Neural cell (in vitro differentiated cells): ENCODE results near the gene HEXD.

Experiments used
- CTCF ChIP-seq: fragments of 450-650 bp; IDR thresholded peaks from 2 replicates; pipeline ENCODE4 v1.5.1; 2014; ENCODE audit warnings: antibody characterized with exemption, mild to moderate bottlenecking, moderate library complexity; ENCODE audit not compliant: poor library complexity, severe bottlenecking
- EP300 ChIP-seq: fragments of 450-650 bp; conservative IDR thresholded peaks from 2 replicates; pipeline ENCODE4 v1.6.1; 2014; ENCODE audit warnings: antibody characterized with exemption, mild to moderate bottlenecking, moderate library complexity; ENCODE audit not compliant: poor library complexity, severe bottlenecking
- REST ChIP-seq: IDR thresholded peaks from 2 replicates; pipeline ENCODE4 v1.6.1; 2012; ENCODE audit warnings: borderline replicate concordance

- no peak for TF ChIP-seq REST
- no peak for TF ChIP-seq CTCF
- no peak for TF ChIP-seq EP300
These were observed 18.6 kb downstream of the HEXD start for GRCh38 chr17:82436601-82437324.
